ENCODE measurements around the gene VAMP3.

Gene VAMP3

DNA sequence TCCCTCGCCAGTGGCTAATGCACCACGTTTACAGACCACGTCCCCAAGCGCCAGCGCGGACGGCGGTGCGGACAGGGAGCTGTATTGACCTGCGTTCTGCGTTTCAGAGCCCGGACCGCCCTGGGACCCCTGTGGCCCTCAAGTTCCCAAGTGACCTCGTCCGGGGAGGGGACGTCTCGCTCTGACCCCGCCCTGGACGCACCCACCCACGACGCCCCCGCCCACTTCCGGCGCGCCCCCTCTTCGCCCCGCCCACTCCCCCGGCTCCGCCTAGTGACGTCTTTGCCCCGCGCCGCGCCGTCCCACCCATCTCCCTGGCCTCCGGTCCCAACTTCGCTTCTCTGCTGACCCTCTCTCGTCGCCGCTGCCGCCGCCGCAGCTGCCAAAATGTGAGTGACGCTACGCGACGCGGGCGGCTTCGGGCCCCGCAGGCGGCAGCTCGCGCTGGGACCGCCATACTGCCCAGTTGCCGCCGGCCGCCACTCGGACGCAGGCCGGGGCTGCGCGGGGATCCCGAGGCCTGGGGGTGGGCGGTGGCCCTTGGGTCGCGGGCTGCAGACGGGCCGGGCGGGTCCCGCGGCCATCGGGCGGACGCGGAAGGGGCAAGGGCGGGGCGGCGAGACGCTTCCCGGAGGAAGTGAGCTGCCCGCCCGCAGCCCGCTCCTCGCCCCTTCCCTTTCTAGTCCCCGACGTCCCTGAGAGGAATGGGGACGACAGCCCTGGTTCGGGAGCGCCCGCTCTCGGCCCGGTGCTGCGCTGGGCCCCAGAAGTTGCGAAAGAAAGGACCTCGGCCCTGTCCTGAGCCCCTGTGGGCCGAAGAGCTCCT lies at the start of gene VAMP3:
TSS of gene VAMP3 (plus strand) at position 300 of the 826 bp plus-strand sequence. CDS start at position 388, 88 bp downstream.
- H3K4me3 ChIP-seq (ENCODE audit: low read depth, low read length): peak within 1 kb of the TSS; percentile 70
- TF ChIP-seq CTCF (IDR thresholded peaks at IDR 0.05; ENCODE audit: low read depth, low read length): no peak

GRCh38 chr1:7721940-7722669 lies 49.0 kb upstream of the VAMP3 start:
- no peak for TF ChIP-seq CTCF (IDR thresholded peaks at IDR 0.05; ENCODE audit: low read depth, low read length)

GRCh38 chr1:7722670-7723012 lies 48.5 kb upstream of the VAMP3 start:
- H3K4me3 ChIP-seq (ENCODE audit: low read depth, low read length): no peak overlapping the region
- no peak for TF ChIP-seq CTCF (IDR thresholded peaks at IDR 0.05; ENCODE audit: low read depth, low read length)

More at GRCh38 chr1:7721940-7722669, 49.0 kb upstream of the VAMP3 start:
- no peak overlapping the region for H3K4me3 ChIP-seq (ENCODE audit: low read depth, low read length)

DNA sequence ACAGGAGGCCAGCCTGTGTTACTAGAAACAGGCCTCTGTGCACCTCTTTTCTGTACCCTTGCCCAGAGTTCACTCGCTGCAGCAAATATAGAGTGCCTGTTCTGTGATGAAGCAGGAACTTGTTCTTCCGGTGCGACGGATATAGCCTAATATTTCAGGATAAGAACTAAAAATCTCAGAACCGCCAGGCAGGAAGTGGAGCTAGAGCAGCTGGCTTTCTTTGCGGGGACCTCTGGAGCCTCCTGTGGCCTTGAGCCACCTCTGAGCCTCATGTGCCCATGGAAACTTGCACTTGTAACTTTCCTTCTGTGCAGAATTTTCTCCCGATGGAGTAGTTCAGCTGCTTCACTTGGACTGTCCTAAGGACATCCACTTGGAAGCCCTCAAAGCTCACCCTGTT lies 44.5 kb upstream of the VAMP3 start:
- no peak for TF ChIP-seq CTCF (IDR thresholded peaks at IDR 0.05; ENCODE audit: low read depth, low read length)
- no peak overlapping the region for H3K4me3 ChIP-seq (ENCODE audit: low read depth, low read length)

DNA sequence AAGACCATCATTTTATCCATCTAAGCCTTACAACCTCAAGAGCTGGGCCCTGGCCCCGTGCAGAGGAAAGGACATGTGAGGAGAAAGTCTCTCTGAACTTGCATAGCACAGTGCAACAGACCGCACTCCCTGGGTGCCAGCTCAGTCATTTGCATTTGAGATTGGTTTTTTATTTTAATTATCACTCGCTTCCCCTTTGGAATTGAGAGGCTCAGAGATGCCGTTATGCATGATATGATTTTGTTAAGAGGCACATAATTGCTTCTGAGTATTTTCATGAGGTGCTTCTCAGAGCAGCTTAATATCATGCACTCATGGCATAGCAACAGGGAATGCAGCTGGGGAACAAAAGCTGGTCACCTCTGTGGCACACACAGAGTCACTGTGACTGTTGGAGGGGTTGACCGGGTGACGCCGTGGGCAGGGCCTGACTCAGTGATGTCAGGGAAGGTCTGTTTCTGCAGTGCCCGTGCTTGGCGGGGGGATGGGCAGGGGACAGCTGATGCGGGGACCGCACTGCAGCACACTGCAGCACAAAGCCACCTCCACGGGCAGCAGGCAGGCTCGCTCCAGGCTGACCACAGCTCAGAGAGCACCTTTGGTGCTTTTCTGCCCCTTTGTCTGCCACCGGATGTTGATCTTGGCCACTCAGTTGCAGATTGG lies 43.2 kb upstream of the VAMP3 start:
- TF ChIP-seq CTCF (IDR thresholded peaks at IDR 0.05; ENCODE audit: low read depth, low read length): no peak

DNA sequence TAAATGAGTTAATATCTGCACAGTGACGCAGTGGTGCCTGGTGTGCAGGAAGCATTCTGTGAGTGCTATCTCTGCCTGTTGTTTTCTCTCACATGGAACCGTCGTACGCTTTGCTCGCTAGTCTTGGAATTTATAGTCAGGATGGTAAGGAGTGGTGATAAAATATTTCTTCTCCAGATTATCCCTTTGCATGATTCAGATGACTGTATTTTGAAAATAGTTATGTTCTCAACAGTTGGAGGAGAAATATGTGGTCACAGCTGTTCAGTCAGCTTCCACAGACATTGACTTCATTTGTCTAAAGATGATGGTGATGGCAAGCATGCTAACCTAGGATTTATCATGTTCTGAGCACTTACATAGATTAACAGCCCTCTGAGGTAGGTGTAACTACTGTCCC lies 41.3 kb upstream of the VAMP3 start:
- no peak for TF ChIP-seq CTCF (IDR thresholded peaks at IDR 0.05; ENCODE audit: low read depth, low read length)
- H3K4me3 ChIP-seq (ENCODE audit: low read depth, low read length): no peak overlapping the region

More for the DNA sequence above, 43.2 kb upstream of the VAMP3 start:
- H3K4me3 ChIP-seq (ENCODE audit: low read depth, low read length): no peak overlapping the region

All from WI38 (cell line).